Measurements from ENCODE around the gene TBC1D12.
A peak's percentile ranks its signal among the peaks of the same experiment; 100 is the strongest.

TBC1D12 gene

GRCh38 chr10:94402204-94402842 is at the start of gene TBC1D12:
Gene TBC1D12, plus strand, starts transcription at chr10:94402541. Its CDS starts 73 bp downstream, at chr10:94402614.
- no peaks in the 10 kb centered on the region for H3K9me3 ChIP-seq (ENCODE audit: control insufficient read depth, low read length)
- peak within 1 kb of the TSS; percentile 99 for H3K4me3 ChIP-seq (ENCODE audit: low read length)
- H3K4me1 ChIP-seq (ENCODE audit: control insufficient read depth, insufficient read depth, low read length): peaks cover 11% of the 10 kb centered on the region
- peak within 1 kb of the TSS; percentile 92 for H3K9ac ChIP-seq (ENCODE audit: low read length)
- DNase-seq (ENCODE audit: low read depth): peak; percentile 98
- no peaks in the 10 kb centered on the region for H3K27me3 ChIP-seq (replicated peaks; ENCODE audit: control insufficient read depth, insufficient read depth, low read length)
- no peaks in the 10 kb centered on the region for H3K36me3 ChIP-seq (ENCODE audit: control insufficient read depth, insufficient read depth, low read length, severe bottlenecking)

GRCh38 chr10:94353336-94353735 is 49.0 kb upstream of the TBC1D12 start:
- Histone ChIP-seq H3K9me3 (ENCODE audit: control insufficient read depth, low read length) (no peaks in the 10 kb centered on the region), H3K4me3 (ENCODE audit: low read length) (no peak overlapping the region), H3K36me3 (ENCODE audit: control insufficient read depth, insufficient read depth, low read length, severe bottlenecking) (peaks cover 82% of the 10 kb centered on the region), H3K27me3 (replicated peaks; ENCODE audit: control insufficient read depth, insufficient read depth, low read length) (no peaks in the 10 kb centered on the region), H3K9ac (ENCODE audit: low read length) (no peak overlapping the region), H3K4me1 (ENCODE audit: control insufficient read depth, insufficient read depth, low read length) (peaks cover 8% of the 10 kb centered on the region)
- no peak for DNase-seq (ENCODE audit: low read depth)

- Histone ChIP-seq H3K9ac (ENCODE audit: low read length) (no peak overlapping the region), H3K4me1 (ENCODE audit: control insufficient read depth, insufficient read depth, low read length) (peaks cover 3% of the 10 kb centered on the region), H3K36me3 (ENCODE audit: control insufficient read depth, insufficient read depth, low read length, severe bottlenecking) (peaks cover 69% of the 10 kb centered on the region), H3K4me3 (ENCODE audit: low read length) (no peak overlapping the region), H3K9me3 (ENCODE audit: control insufficient read depth, low read length) (no peaks in the 10 kb centered on the region), H3K27me3 (replicated peaks; ENCODE audit: control insufficient read depth, insufficient read depth, low read length) (no peaks in the 10 kb centered on the region)
- no peak for DNase-seq (ENCODE audit: low read depth)
These were observed 46.5 kb upstream of the TBC1D12 start for GRCh38 chr10:94355841-94356240.

GRCh38 chr10:94357193-94357592 is 45.1 kb upstream of the TBC1D12 start:
- H3K9me3 ChIP-seq (ENCODE audit: control insufficient read depth, low read length): no peaks in the 10 kb centered on the region
- peaks cover 12% of the 10 kb centered on the region for H3K4me1 ChIP-seq (ENCODE audit: control insufficient read depth, insufficient read depth, low read length)
- no peak overlapping the region for H3K4me3 ChIP-seq (ENCODE audit: low read length)
- H3K27me3 ChIP-seq (replicated peaks; ENCODE audit: control insufficient read depth, insufficient read depth, low read length): no peaks in the 10 kb centered on the region
- peaks cover 57% of the 10 kb centered on the region for H3K36me3 ChIP-seq (ENCODE audit: control insufficient read depth, insufficient read depth, low read length, severe bottlenecking)
- H3K9ac ChIP-seq (ENCODE audit: low read length): no peak overlapping the region
- no peak for DNase-seq (ENCODE audit: low read depth)

- no peaks in the 10 kb centered on the region for H3K27me3 ChIP-seq (replicated peaks; ENCODE audit: control insufficient read depth, insufficient read depth, low read length)
- H3K36me3 ChIP-seq (ENCODE audit: control insufficient read depth, insufficient read depth, low read length, severe bottlenecking): peaks cover 44% of the 10 kb centered on the region
- H3K4me1 ChIP-seq (ENCODE audit: control insufficient read depth, insufficient read depth, low read length): peaks cover 17% of the 10 kb centered on the region
- H3K4me3 ChIP-seq (ENCODE audit: low read length): peak overlapping the region; percentile 9
- peak; percentile 95 for DNase-seq (ENCODE audit: low read depth)
- no peaks in the 10 kb centered on the region for H3K9me3 ChIP-seq (ENCODE audit: control insufficient read depth, low read length)
- peak overlapping the region; percentile 3 for H3K9ac ChIP-seq (ENCODE audit: low read length)
These were observed 43.9 kb upstream of the TBC1D12 start for GRCh38 chr10:94358480-94358879.

- H3K36me3 ChIP-seq (ENCODE audit: control insufficient read depth, insufficient read depth, low read length, severe bottlenecking): peaks cover 17% of the 10 kb centered on the region
- peak overlapping the region; percentile 17 for H3K9ac ChIP-seq (ENCODE audit: low read length)
- H3K9me3 ChIP-seq (ENCODE audit: control insufficient read depth, low read length): no peaks in the 10 kb centered on the region
- H3K4me1 ChIP-seq (ENCODE audit: control insufficient read depth, insufficient read depth, low read length): peaks cover 17% of the 10 kb centered on the region
- DNase-seq (ENCODE audit: low read depth): peak; percentile 28
- H3K4me3 ChIP-seq (ENCODE audit: low read length): peak overlapping the region; percentile 99
- H3K27me3 ChIP-seq (replicated peaks; ENCODE audit: control insufficient read depth, insufficient read depth, low read length): no peaks in the 10 kb centered on the region
These were observed 41.1 kb upstream of the TBC1D12 start for GRCh38 chr10:94361171-94361794.

GRCh38 chr10:94362360-94363250 is 39.7 kb upstream of the TBC1D12 start, which contains the start of gene NOC3L:
Gene NOC3L, minus strand, starts transcription at chr10:94362939. Its CDS starts 101 bp downstream, at chr10:94362838.
- no peaks in the 10 kb centered on the region for H3K9me3 ChIP-seq (ENCODE audit: control insufficient read depth, low read length)
- peak; percentile 99 for DNase-seq (ENCODE audit: low read depth)
- peak within 1 kb of the TSS; percentile 98 for H3K9ac ChIP-seq (ENCODE audit: low read length)
- peaks cover 17% of the 10 kb centered on the region for H3K4me1 ChIP-seq (ENCODE audit: control insufficient read depth, insufficient read depth, low read length)
- peak within 1 kb of the TSS; percentile 99 for H3K4me3 ChIP-seq (ENCODE audit: low read length)
- no peaks in the 10 kb centered on the region for H3K27me3 ChIP-seq (replicated peaks; ENCODE audit: control insufficient read depth, insufficient read depth, low read length)
- H3K36me3 ChIP-seq (ENCODE audit: control insufficient read depth, insufficient read depth, low read length, severe bottlenecking): peaks cover 4% of the 10 kb centered on the region

GRCh38 chr10:94363251-94363565 is 39.1 kb upstream of the TBC1D12 start:
- no peak for DNase-seq (ENCODE audit: low read depth)
- H3K4me1 ChIP-seq (ENCODE audit: control insufficient read depth, insufficient read depth, low read length): peaks cover 17% of the 10 kb centered on the region
- H3K9ac ChIP-seq (ENCODE audit: low read length): peak overlapping the region; percentile 98
- H3K27me3 ChIP-seq (replicated peaks; ENCODE audit: control insufficient read depth, insufficient read depth, low read length): no peaks in the 10 kb centered on the region
- H3K36me3 ChIP-seq (ENCODE audit: control insufficient read depth, insufficient read depth, low read length, severe bottlenecking): no peaks in the 10 kb centered on the region
- H3K9me3 ChIP-seq (ENCODE audit: control insufficient read depth, low read length): no peaks in the 10 kb centered on the region
- peak overlapping the region; percentile 99 for H3K4me3 ChIP-seq (ENCODE audit: low read length)

- Histone ChIP-seq H3K4me3 (ENCODE audit: low read length) (no peak overlapping the region), H3K27me3 (replicated peaks; ENCODE audit: control insufficient read depth, insufficient read depth, low read length) (no peaks in the 10 kb centered on the region), H3K9me3 (ENCODE audit: control insufficient read depth, low read length) (no peaks in the 10 kb centered on the region), H3K9ac (ENCODE audit: low read length) (no peak overlapping the region), H3K36me3 (ENCODE audit: control insufficient read depth, insufficient read depth, low read length, severe bottlenecking) (no peaks in the 10 kb centered on the region), H3K4me1 (ENCODE audit: control insufficient read depth, insufficient read depth, low read length) (peaks cover 17% of the 10 kb centered on the region)
- DNase-seq (ENCODE audit: low read depth): no peak
These were observed 37.9 kb upstream of the TBC1D12 start for GRCh38 chr10:94364482-94364881.

GRCh38 chr10:94366382-94366781 is 36.0 kb upstream of the TBC1D12 start:
- H3K27me3 ChIP-seq (replicated peaks; ENCODE audit: control insufficient read depth, insufficient read depth, low read length): no peaks in the 10 kb centered on the region
- H3K36me3 ChIP-seq (ENCODE audit: control insufficient read depth, insufficient read depth, low read length, severe bottlenecking): no peaks in the 10 kb centered on the region
- peaks cover 12% of the 10 kb centered on the region for H3K4me1 ChIP-seq (ENCODE audit: control insufficient read depth, insufficient read depth, low read length)
- no peak overlapping the region for H3K9ac ChIP-seq (ENCODE audit: low read length)
- no peak for DNase-seq (ENCODE audit: low read depth)
- no peak overlapping the region for H3K4me3 ChIP-seq (ENCODE audit: low read length)
- H3K9me3 ChIP-seq (ENCODE audit: control insufficient read depth, low read length): no peaks in the 10 kb centered on the region

- Histone ChIP-seq H3K4me3 (ENCODE audit: low read length) (no peak overlapping the region), H3K36me3 (ENCODE audit: control insufficient read depth, insufficient read depth, low read length, severe bottlenecking) (no peaks in the 10 kb centered on the region), H3K27me3 (replicated peaks; ENCODE audit: control insufficient read depth, insufficient read depth, low read length) (no peaks in the 10 kb centered on the region), H3K9ac (ENCODE audit: low read length) (no peak overlapping the region), H3K4me1 (ENCODE audit: control insufficient read depth, insufficient read depth, low read length) (no peaks in the 10 kb centered on the region), H3K9me3 (ENCODE audit: control insufficient read depth, low read length) (no peaks in the 10 kb centered on the region)
- no peak for DNase-seq (ENCODE audit: low read depth)
These were observed 31.8 kb upstream of the TBC1D12 start for GRCh38 chr10:94370501-94370900.
